Smooth muscle cell (in vitro differentiated cells): ENCODE measurements around the gene HORMAD2. TPM values are rescaled to one million over a fixed set of nuclear protein-coding genes. Genes with fewer than 3 reads are reported as not detected.

Source experiments
- DNase-seq: peaks from one replicate; lab custom pipeline; 2025; ENCODE audit not compliant: unreplicated experiment; lab: John Stamatoyannopoulos, UW
- H2AFZ ChIP-seq: fragments of 200-600 bp; sonication (generic); 2 replicates; pipeline ENCODE4 v1.6.0; 2016; ENCODE audit warnings: antibody characterized with exemption, low read depth, mild to moderate bottlenecking
- H3F3A ChIP-seq: fragments of 200-600 bp; sonication (generic); 2 replicates; pipeline ENCODE4 v1.6.0; 2017; ENCODE audit warnings: antibody characterized with exemption, low read depth
- H3K27ac ChIP-seq: fragments of 200-600 bp; sonication (generic); 2 replicates; pipeline ENCODE4 v1.5.1; 2016; ENCODE audit warnings: low read depth, mild to moderate bottlenecking
- H3K27me3 ChIP-seq: fragments of 200-600 bp; sonication (generic); 2 replicates; pipeline ENCODE4 v1.6.1; 2016; ENCODE audit warnings: low read depth, mild to moderate bottlenecking
- H3K36me3 ChIP-seq: fragments of 200-600 bp; sonication (generic); 2 replicates; pipeline ENCODE4 v1.5.1; 2016; ENCODE audit warnings: low read depth
- H3K4me1 ChIP-seq: fragments of 200-600 bp; sonication (generic); 2 replicates; pipeline ENCODE4 v1.5.1; 2016; ENCODE audit warnings: low read depth
- H3K4me2 ChIP-seq: fragments of 200-600 bp; sonication (generic); 2 replicates; pipeline ENCODE4 v1.6.0; 2016; ENCODE audit warnings: mild to moderate bottlenecking
- H3K4me3 ChIP-seq: fragments of 200-600 bp; sonication (generic); 2 replicates; pipeline ENCODE4 v1.5.1; 2016; ENCODE audit warnings: mild to moderate bottlenecking
- H3K79me2 ChIP-seq: fragments of 200-600 bp; sonication (generic); 2 replicates; pipeline ENCODE4 v1.6.0; 2016; ENCODE audit warnings: low read depth, mild to moderate bottlenecking
- H3K9ac ChIP-seq: fragments of 200-600 bp; sonication (generic); 2 replicates; pipeline ENCODE4 v1.6.0; 2016; ENCODE audit warnings: low read depth
- H3K9me3 ChIP-seq: fragments of 200-600 bp; sonication (generic); replicated peaks from 2 replicates; pipeline ENCODE4 v1.5.1; 2016; ENCODE audit warnings: low read depth
- H4K20me1 ChIP-seq: fragments of 200-600 bp; sonication (generic); 2 replicates; pipeline ENCODE4 v1.6.0; 2016; ENCODE audit warnings: low read depth
- CTCF ChIP-seq: fragments of 200-600 bp; sonication (generic); IDR thresholded peaks from 2 replicates; pipeline ENCODE4 v1.5.1; 2017; ENCODE audit warnings: borderline replicate concordance, mild to moderate bottlenecking, antibody characterized with exemption; ENCODE audit not compliant: insufficient read depth, poor library complexity, severe bottlenecking
- WGBS: methylation state at CpG from one replicate; pipeline ENCODE4 v1.1.7; 2016; ENCODE audit warnings: low lambda C conversion rate; 5-methylcytosine and 5-hydroxymethylcytosine counted together
- polyA plus RNA-seq: library from polyadenylated mRNA; unstranded; fragments of >200 nt; fragmentation: Nextera tagmentation; extraction: Ambion mirVana; gene quantifications from 2 replicates; pipeline ENCODE4 v1.2.1, GENCODE V29; 2016
- total RNA-seq: library from RNA; depleted of rRNA; stranded (reverse); fragments of >200 nt; gene quantifications from 2 replicates; pipeline ENCODE4 v1.2.3, GENCODE V29; 2014

Gene HORMAD2
- total and polyA plus RNA-seq, 2 experiments from 2014 or later = 1.4 TPM; not detected in 1

- Histone ChIP-seq H3K27ac (peak overlapping the region; percentile 80), H3K4me2 (peak overlapping the region; percentile 55), H2AFZ (peak overlapping the region; percentile 62), H3K9ac (peak overlapping the region; percentile 3), H4K20me1 (no peaks in the 10 kb centered on the region), H3K4me1 (no peaks in the 10 kb centered on the region), H3K27me3 (no peaks in the 10 kb centered on the region), H3K9me3 (no peaks in the 10 kb centered on the region), H3K4me3 (no peak overlapping the region), H3F3A (peaks cover 7% of the 10 kb centered on the region), H3K79me2 (no peaks in the 10 kb centered on the region), H3K36me3 (no peaks in the 10 kb centered on the region)
- no peak for DNase-seq
- 76% methylated on average over 2 of the region's 2 CpGs for WGBS
- TF ChIP-seq CTCF = no peak
These were observed 79.5 kb downstream of the HORMAD2 start for GRCh38 chr22:30159561-30160353.

DNA sequence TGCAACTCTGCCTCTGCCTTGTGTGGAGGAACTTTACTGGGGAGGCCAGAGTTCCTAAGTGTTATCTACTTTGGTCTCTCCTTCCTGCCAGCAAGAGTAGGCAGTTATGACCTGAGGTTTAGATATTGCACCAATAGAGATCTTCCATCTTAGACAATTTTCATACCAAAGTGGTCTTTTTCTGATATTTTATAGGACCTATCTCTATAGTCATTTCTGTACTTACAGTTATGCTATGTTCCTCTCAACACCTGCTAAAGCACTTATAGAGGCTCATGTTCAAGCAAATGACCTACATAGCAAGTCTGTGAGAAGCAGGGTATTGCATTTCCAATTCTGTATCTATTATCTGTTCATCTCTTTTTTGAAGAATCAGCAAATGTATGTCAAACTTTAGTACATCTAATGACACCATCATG is 80.8 kb downstream of the HORMAD2 start:
- no peak overlapping the region for H2AFZ ChIP-seq
- no peak for DNase-seq
- H3K4me3 ChIP-seq = no peak overlapping the region
- no peaks in the 10 kb centered on the region for H3K27me3 ChIP-seq
- peaks cover 7% of the 10 kb centered on the region for H3F3A ChIP-seq
- no peaks in the 10 kb centered on the region for H3K4me1 ChIP-seq
- no peak overlapping the region for H3K4me2 ChIP-seq
- H3K79me2 ChIP-seq = no peaks in the 10 kb centered on the region
- no peaks in the 10 kb centered on the region for H3K36me3 ChIP-seq
- TF ChIP-seq CTCF = no peak
- H3K27ac ChIP-seq = no peak overlapping the region
- no peaks in the 10 kb centered on the region for H4K20me1 ChIP-seq
- H3K9me3 ChIP-seq = no peaks in the 10 kb centered on the region
- no peak overlapping the region for H3K9ac ChIP-seq

GRCh38 chr22:30167296-30167695 is 87.0 kb downstream of the HORMAD2 start:
- no peak overlapping the region for H3K4me2 ChIP-seq
- no peaks in the 10 kb centered on the region for H3F3A ChIP-seq
- no peaks in the 10 kb centered on the region for H3K27me3 ChIP-seq
- WGBS = 68% methylated on average over 2 of the region's 2 CpGs
- H3K9ac ChIP-seq = no peak overlapping the region
- no peaks in the 10 kb centered on the region for H3K4me1 ChIP-seq
- H2AFZ ChIP-seq = no peak overlapping the region
- no peak for DNase-seq
- no peaks in the 10 kb centered on the region for H3K9me3 ChIP-seq
- no peak overlapping the region for H3K27ac ChIP-seq
- no peaks in the 10 kb centered on the region for H3K36me3 ChIP-seq
- no peaks in the 10 kb centered on the region for H4K20me1 ChIP-seq
- no peak overlapping the region for H3K4me3 ChIP-seq
- H3K79me2 ChIP-seq = no peaks in the 10 kb centered on the region
- TF ChIP-seq CTCF = no peak

GRCh38 chr22:30167734-30168133 is 87.5 kb downstream of the HORMAD2 start:
- Histone ChIP-seq H3K9me3 (no peaks in the 10 kb centered on the region), H3K27ac (no peak overlapping the region), H3K79me2 (no peaks in the 10 kb centered on the region), H3K27me3 (no peaks in the 10 kb centered on the region), H3K9ac (no peak overlapping the region), H3K36me3 (no peaks in the 10 kb centered on the region), H4K20me1 (no peaks in the 10 kb centered on the region), H3F3A (no peaks in the 10 kb centered on the region), H3K4me2 (no peak overlapping the region), H3K4me1 (no peaks in the 10 kb centered on the region), H3K4me3 (no peak overlapping the region), H2AFZ (no peak overlapping the region)
- DNase-seq = no peak
- TF ChIP-seq CTCF = no peak
- 82% methylated on average over 1 of the region's 1 CpG for WGBS
